ENCODE measurements around the gene ANKRD11. TPM values are rescaled to one million over a fixed set of nuclear protein-coding genes. Genes with fewer than 3 reads are reported as not detected.
"Not testable (repeated sequence)": the region's sequence is repeated elsewhere in the genome, so short reads cannot be mapped to it uniquely, and the experiment has no call there.

ANKRD11 gene
- polyA plus RNA-seq, 1 donor from 2014 or later, result 32.5 TPM

GRCh38 chr16:89431158-89431584 lies 59.2 kb downstream of the ANKRD11 start:
- Histone ChIP-seq H3K27ac (ENCODE audit: low read length) (no peak overlapping the region), H3K9ac (ENCODE audit: low read length) (no peak overlapping the region)

GRCh38 chr16:89430436-89431157 lies 59.8 kb downstream of the ANKRD11 start:
- Histone ChIP-seq H3K9me2 (ENCODE audit: insufficient read depth, low read length) (no peaks in the 10 kb centered on the region), H3K79me2 (replicated peaks; ENCODE audit: insufficient read depth, low read length) (peaks cover 71% of the 10 kb centered on the region), H3F3A (ENCODE audit: insufficient read depth, low read length, poor library complexity, severe bottlenecking) (no peaks in the 10 kb centered on the region), H3K9ac (ENCODE audit: low read length) (no peak overlapping the region), H3K27me3 (ENCODE audit: insufficient read depth, low read depth, low read length) (no peaks in the 10 kb centered on the region), H3K4me3 (ENCODE audit: low read length) (no peak overlapping the region), H3K9me3 (ENCODE audit: low read length) (no peaks in the 10 kb centered on the region), H3K27ac (ENCODE audit: low read length) (no peak overlapping the region), H2AFZ (ENCODE audit: low read depth, low read length) (no peak overlapping the region), H4K20me1 (ENCODE audit: insufficient read depth) (no peaks in the 10 kb centered on the region), H3K4me2 (ENCODE audit: low read length) (no peak overlapping the region), H3K36me3 (ENCODE audit: insufficient read depth, low read length) (no peaks in the 10 kb centered on the region)
- TF ChIP-seq REST (IDR thresholded peaks at IDR 0.05; ENCODE audit: borderline replicate concordance), result no peak
- no peak for TF ChIP-seq TAF1 (IDR thresholded peaks at IDR 0.05; ENCODE audit: low read depth)
- TF ChIP-seq MXI1 (conservative IDR thresholded peaks at IDR 0.05; ENCODE audit: poor library complexity, severe bottlenecking), result no peak
- no peak for TF ChIP-seq EP300 (conservative IDR thresholded peaks at IDR 0.05; ENCODE audit: poor library complexity, severe bottlenecking)

More at GRCh38 chr16:89431158-89431584, 59.2 kb downstream of the ANKRD11 start:
- Histone ChIP-seq H2AFZ (ENCODE audit: low read depth, low read length) (no peak overlapping the region), H3K4me3 (ENCODE audit: low read length) (no peak overlapping the region), H4K20me1 (ENCODE audit: insufficient read depth) (no peaks in the 10 kb centered on the region), H3F3A (ENCODE audit: insufficient read depth, low read length, poor library complexity, severe bottlenecking) (no peaks in the 10 kb centered on the region), H3K9me2 (ENCODE audit: insufficient read depth, low read length) (no peaks in the 10 kb centered on the region), H3K27me3 (ENCODE audit: insufficient read depth, low read depth, low read length) (no peaks in the 10 kb centered on the region), H3K36me3 (ENCODE audit: insufficient read depth, low read length) (no peaks in the 10 kb centered on the region), H3K79me2 (replicated peaks; ENCODE audit: insufficient read depth, low read length) (peaks cover 71% of the 10 kb centered on the region), H3K4me2 (ENCODE audit: low read length) (no peak overlapping the region), H3K9me3 (ENCODE audit: low read length) (no peaks in the 10 kb centered on the region)
- TF ChIP-seq POLR2AphosphoS5 (IDR thresholded peaks at IDR 0.05) (no peak), EP300 (conservative IDR thresholded peaks at IDR 0.05; ENCODE audit: poor library complexity, severe bottlenecking) (no peak), SMC3 (conservative IDR thresholded peaks at IDR 0.05; ENCODE audit: poor library complexity) (no peak), EZH2 (IDR thresholded peaks at IDR 0.05; ENCODE audit: borderline replicate concordance, insufficient read depth, low read length, poor library complexity, severe bottlenecking) (no peak), REST (IDR thresholded peaks at IDR 0.05; ENCODE audit: borderline replicate concordance) (no peak), CTCF (IDR thresholded peaks at IDR 0.05; ENCODE audit: poor library complexity, severe bottlenecking) (no peak), RAD21 (conservative IDR thresholded peaks at IDR 0.05) (no peak), MXI1 (conservative IDR thresholded peaks at IDR 0.05; ENCODE audit: poor library complexity, severe bottlenecking) (no peak), TAF1 (IDR thresholded peaks at IDR 0.05; ENCODE audit: low read depth) (no peak)

- H3K9me2 ChIP-seq (ENCODE audit: insufficient read depth, low read length); H3K9me3 ChIP-seq (ENCODE audit: low read length); H2AFZ ChIP-seq (ENCODE audit: low read depth, low read length); H3K27me3 ChIP-seq (ENCODE audit: insufficient read depth, low read depth, low read length); H3K9ac ChIP-seq (ENCODE audit: low read length); H3F3A ChIP-seq (ENCODE audit: insufficient read depth, low read length, poor library complexity, severe bottlenecking); H3K36me3 ChIP-seq (ENCODE audit: insufficient read depth, low read length); H3K4me2 ChIP-seq (ENCODE audit: low read length); H3K4me3 ChIP-seq (ENCODE audit: low read length); H3K27ac ChIP-seq (ENCODE audit: low read length); H4K20me1 ChIP-seq (ENCODE audit: insufficient read depth): not testable (repeated sequence)
- H3K79me2 ChIP-seq (replicated peaks; ENCODE audit: insufficient read depth, low read length), result peaks cover 71% of the 10 kb centered on the region
Observed at GRCh38 chr16:89428605-89429004, 61.8 kb downstream of the ANKRD11 start.
